Astrocyte of the spinal cord (primary cell): ENCODE measurements around the gene SYNC.

Source experiments
- DNase-seq: peaks from one replicate; pipeline ENCODE4 v3.0.0; 2011; ENCODE audit warnings: low read depth, low spot score
- H3K4me3 ChIP-seq: 2 replicates; pipeline ENCODE4 v1.5.1; 2011; ENCODE audit warnings: low read depth, mild to moderate bottlenecking, low read length, moderate library complexity
- in situ Hi-C: cut with HindIII; loops from 2 replicates; pipeline ENCODE4 v1.10.0; 2017; ENCODE audit warnings: low sequenced_read_pairs
- TF ChIP-seq, protein P1 (sequence below): IDR thresholded peaks from 2 replicates; pipeline ENCODE4 v1.5.1; 2012; ENCODE audit warnings: low read depth, mild to moderate bottlenecking, low read length, inconsistent platforms

The SYNC gene

DNA sequence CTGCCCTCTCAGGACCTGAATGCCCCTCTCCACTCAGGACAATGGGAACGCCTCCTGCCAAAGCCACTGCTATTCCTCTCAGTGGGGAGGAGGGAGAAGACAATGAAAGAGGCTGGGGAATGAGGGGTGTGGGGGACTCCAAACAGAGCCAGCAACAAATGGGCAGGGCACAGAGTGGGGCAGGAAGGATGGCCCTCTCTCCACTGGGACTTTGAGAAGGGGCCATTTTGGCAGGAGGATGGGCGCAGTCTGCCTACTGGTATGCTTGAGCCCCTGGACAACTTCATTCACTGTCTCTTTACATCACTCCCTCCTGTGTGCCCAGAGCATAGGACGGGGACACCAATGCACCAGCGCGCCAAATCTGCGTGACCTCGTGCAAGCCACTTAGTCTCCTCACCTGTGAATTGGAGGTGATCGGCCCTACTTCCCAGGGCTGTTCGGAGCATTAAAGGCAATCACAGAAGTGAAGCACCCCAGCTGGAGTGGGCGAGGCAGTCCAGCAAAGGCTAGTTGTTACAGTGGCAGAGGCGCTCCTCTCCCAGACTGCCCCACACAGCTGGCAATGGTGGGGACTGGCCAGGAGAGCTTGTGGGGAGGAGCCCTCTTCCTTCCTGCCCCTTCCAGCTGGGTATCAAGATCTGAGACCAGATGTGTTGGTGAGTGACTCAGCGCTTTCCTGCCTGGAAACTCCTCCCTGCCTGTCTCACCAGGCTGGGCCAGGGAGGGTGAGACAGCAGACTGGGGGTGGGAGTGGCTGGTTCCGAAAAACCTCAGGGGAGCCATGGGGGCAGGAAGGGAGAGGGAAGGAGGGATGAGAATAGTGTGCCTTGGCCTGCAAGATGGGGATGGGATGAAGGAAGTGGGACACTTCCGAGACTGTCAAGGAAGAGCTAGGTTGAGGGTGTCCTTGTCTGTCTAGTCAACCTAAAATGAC lies 22.4 kb upstream of the SYNC start:
- no peak overlapping the region for H3K4me3 ChIP-seq
- peak; percentile 88 for DNase-seq
- in situ Hi-C loops: no loop called here
- TF ChIP-seq, protein P1, sequence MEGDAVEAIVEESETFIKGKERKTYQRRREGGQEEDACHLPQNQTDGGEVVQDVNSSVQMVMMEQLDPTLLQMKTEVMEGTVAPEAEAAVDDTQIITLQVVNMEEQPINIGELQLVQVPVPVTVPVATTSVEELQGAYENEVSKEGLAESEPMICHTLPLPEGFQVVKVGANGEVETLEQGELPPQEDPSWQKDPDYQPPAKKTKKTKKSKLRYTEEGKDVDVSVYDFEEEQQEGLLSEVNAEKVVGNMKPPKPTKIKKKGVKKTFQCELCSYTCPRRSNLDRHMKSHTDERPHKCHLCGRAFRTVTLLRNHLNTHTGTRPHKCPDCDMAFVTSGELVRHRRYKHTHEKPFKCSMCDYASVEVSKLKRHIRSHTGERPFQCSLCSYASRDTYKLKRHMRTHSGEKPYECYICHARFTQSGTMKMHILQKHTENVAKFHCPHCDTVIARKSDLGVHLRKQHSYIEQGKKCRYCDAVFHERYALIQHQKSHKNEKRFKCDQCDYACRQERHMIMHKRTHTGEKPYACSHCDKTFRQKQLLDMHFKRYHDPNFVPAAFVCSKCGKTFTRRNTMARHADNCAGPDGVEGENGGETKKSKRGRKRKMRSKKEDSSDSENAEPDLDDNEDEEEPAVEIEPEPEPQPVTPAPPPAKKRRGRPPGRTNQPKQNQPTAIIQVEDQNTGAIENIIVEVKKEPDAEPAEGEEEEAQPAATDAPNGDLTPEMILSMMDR: no peak

DNA sequence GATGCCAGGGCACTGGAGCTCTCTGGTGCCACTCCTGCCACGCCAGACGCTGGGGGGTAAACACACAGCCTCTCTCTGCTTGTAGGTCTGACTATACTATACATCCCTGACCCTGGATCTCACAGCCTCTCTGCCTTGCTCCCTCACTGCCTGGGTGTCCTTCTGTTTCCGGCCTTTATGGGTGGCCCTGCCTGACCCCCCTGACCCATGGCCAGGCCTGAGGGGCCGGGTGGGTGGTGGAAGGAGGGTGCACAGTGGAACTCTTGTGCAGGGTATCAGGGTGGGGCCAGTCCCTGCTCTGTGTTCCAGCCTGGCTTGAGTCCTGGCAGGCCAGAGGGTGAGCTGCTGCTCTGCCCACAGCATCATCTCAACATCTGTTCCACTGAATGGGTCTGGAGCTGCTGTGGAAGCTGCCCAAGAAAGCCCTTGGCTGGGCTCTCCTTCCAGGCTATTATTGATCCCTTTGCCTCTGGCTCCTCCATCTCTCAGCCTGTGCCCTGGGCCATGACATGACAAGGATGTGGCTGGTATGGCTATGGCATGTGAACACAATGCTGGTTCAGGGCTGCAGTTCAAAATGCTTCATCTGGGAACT lies 17.2 kb upstream of the SYNC start:
- no peak for DNase-seq
- TF ChIP-seq, protein P1: no peak
- H3K4me3 ChIP-seq: no peak overlapping the region
- in situ Hi-C loops: no loop called here

- TF ChIP-seq, protein P1: no peak
- no peak for DNase-seq
- no peak overlapping the region for H3K4me3 ChIP-seq
- in situ Hi-C loops: no loop called here
Measured at GRCh38 chr1:32718527-32718926, 16.0 kb upstream of the SYNC start.

DNA sequence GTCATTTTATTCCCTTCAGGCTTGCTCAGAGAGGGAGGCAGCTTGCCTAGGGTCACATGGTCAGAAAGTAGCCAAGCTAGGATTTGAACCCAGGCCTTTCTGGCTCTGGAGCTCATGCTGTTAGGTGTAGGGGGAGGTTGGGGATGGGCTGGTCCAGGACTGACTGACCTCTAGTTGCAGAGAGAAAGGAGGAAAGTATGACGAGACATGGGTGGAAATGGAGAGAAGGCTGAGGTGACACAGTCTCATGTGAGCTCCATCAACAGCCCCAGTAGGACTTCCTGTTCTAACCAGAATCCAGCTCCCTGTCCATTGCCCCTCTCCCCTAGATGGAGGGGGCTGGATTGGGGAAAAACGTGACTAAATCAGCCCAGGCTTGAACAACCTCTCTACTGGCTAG lies 15.5 kb upstream of the SYNC start:
- in situ Hi-C loops: no loop called here
- H3K4me3 ChIP-seq: no peak overlapping the region
- DNase-seq: no peak
- TF ChIP-seq, protein P1: no peak

DNA sequence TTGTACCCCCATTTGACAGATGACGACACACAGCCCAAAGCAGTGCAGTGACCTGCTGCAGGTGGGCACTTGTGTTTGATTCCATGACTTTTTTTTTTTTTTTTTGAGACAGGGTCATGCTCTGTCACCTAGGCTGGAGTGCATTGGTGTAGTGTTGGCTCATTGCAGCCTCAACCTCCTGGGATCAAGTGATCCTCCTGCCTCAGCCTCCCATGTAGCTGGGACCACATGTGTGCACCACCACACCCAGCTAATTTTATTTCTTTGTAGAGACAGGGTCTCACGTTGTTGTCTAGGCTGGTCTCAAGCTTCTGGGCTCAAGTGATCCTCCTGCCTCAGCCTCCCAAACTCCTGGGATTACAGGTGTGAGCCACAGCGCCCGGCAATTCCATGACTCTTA lies 14.9 kb upstream of the SYNC start:
- H3K4me3 ChIP-seq: no peak overlapping the region
- in situ Hi-C loops: no loop called here
- no peak for DNase-seq
- TF ChIP-seq, protein P1: no peak

DNA sequence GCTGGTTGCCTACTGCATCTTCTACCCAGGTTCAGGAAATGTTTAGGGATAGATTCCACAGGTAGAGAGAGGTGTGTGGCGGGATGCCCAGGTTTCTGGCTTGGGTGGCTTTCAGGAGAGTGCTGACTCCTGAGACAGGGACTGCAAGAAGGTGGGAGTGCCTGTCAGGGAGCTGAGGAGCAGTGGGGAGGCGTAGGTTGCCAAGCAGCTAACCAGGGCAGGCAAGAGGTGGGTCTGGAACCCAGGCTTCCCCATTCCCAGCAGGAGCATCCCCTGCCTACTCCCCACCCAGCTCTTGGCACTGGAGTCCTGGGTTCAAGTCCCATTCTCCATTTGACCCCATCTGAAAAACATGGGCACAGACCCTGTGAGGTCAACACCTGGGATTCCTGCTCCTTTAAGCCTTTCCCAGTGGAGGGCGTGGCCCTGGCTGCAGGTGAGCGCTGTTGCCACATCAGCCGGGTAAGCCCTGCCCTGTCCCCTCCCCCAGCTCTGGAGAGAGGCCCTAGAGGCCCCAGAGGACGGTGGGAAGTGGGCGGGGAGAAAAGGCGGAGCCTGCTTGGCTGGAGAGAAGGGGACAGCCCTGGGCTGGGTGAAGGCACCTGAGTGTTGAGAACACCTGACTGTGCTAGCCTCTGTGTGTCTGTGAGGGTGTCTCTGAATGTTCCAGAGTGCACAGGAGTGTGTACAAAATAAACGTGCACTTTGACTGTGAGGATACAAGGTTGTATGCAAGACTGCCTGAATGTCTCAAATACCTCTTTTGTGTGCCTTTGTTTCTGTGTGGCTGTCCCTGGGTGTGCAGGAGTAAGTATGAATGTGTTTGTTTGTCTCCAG lies 14.0 kb upstream of the SYNC start:
- no peak for DNase-seq
- TF ChIP-seq, protein P1: no peak

More for the DNA sequence above, 14.0 kb upstream of the SYNC start:
- no peak overlapping the region for H3K4me3 ChIP-seq
- in situ Hi-C loops: no loop called here
